CD4-positive, alpha-beta T cell (primary cell): ENCODE data around the gene ETAA1. TPM values are rescaled to one million over a fixed set of nuclear protein-coding genes. Genes with fewer than 3 reads are reported as not detected.

ENCODE experiments used
- ATAC-seq: fragments of 200-7000 bp; cut with Tn5 transposase; one replicate; pipeline ENCODE4 v1.10.0; 2022; ENCODE audit warnings: mild to moderate bottlenecking; ENCODE audit not compliant: poor library complexity
- CTCF ChIA-PET: fragments of 350-600 bp; sonication (Branson Sonifier 250); formaldehyde crosslinking; loops from one replicate; lab custom pipeline; 2021; ENCODE audit warnings: antibody characterized with exemption, inconsistent platforms; lab: Charles Lee
- POLR2A ChIA-PET: fragments of 350-600 bp; sonication (Branson Sonifier 250); formaldehyde crosslinking; loops from one replicate; lab custom pipeline; 2021; ENCODE audit warnings: antibody characterized with exemption, inconsistent platforms; lab: Charles Lee
- DNase-seq, 14 experiments: peaks; one replicate each; pipeline ENCODE4 v3.0.0-alpha.2; 2013 to 2020; ENCODE audit warnings: mixed read lengths in 2 of 14
- H3K27ac ChIP-seq, 2 donors: one replicate each; pipeline versions ENCODE4 v1.5.1 to v1.7.0; 2013; ENCODE audit warnings: low read length in 2 of 2, low read depth in 1 of 2, mild to moderate bottlenecking in 1 of 2
- H3K27me3 ChIP-seq, 2 experiments: 1 replicate in 1 of 2; 2 replicates in 1 of 2; pipeline versions ENCODE4 v1.6.1 to v1.7.0; 2013; ENCODE audit warnings: low read length in 2 of 2, control low read depth in 1 of 2, mild to moderate bottlenecking in 1 of 2, moderate library complexity in 1 of 2; ENCODE audit not compliant: insufficient read depth in 2 of 2, control insufficient read depth in 1 of 2
- H3K36me3 ChIP-seq: one replicate; pipeline ENCODE4 v1.6.1; 2013; ENCODE audit warnings: low read length, control low read depth; ENCODE audit not compliant: insufficient read depth
- H3K4me1 ChIP-seq: one replicate; pipeline ENCODE4 v1.6.1; 2013; ENCODE audit warnings: low read length, control low read depth; ENCODE audit not compliant: insufficient read depth
- H3K4me3 ChIP-seq: one replicate; pipeline ENCODE4 v1.5.1; 2013; ENCODE audit warnings: mild to moderate bottlenecking, low read length, moderate library complexity
- H3K9me3 ChIP-seq, 2 experiments: 1 replicate in 1 of 2; 2 replicates in 1 of 2; pipeline versions ENCODE4 v1.6.1 to v1.7.0; 2013; ENCODE audit warnings: low read length in 2 of 2, mild to moderate bottlenecking in 2 of 2, control low read depth in 1 of 2, moderate library complexity in 1 of 2; ENCODE audit not compliant: control insufficient read depth in 1 of 2, insufficient read depth in 1 of 2
- H3K27ac Mint-ChIP-seq: one replicate; pipeline ENCODE4 v1.8.0; 2020; ENCODE audit warnings: mixed read lengths
- H3K27me3 Mint-ChIP-seq: one replicate; pipeline ENCODE4 v1.8.0; 2021; ENCODE audit warnings: mixed read lengths
- H3K36me3 Mint-ChIP-seq: one replicate; pipeline ENCODE4 v1.8.0; 2021; ENCODE audit warnings: low read depth, mixed read lengths
- H3K4me1 Mint-ChIP-seq: one replicate; pipeline ENCODE4 v1.8.0; 2021; ENCODE audit warnings: low read depth, mixed read lengths
- H3K4me3 Mint-ChIP-seq: one replicate; pipeline ENCODE4 v1.8.0; 2020; ENCODE audit warnings: mild to moderate bottlenecking, mixed read lengths
- H3K9me3 Mint-ChIP-seq: one replicate; pipeline ENCODE4 v1.8.0; 2020; ENCODE audit warnings: mixed read lengths
- CTCF ChIP-seq: fragments of 200-600 bp; IDR thresholded peaks from one replicate; pipeline ENCODE4 v1.8.0; 2022; ENCODE audit warnings: antibody characterized with exemption, mild to moderate bottlenecking
- intact Hi-C, 2 experiments: fragments of 100-400 bp; cut with DNase I in 1 of 2; cut with micrococcal nuclease in 1 of 2; formaldehyde crosslinking; loops; one replicate each; pipeline versions ENCODE4 v1.15.1 to v1.9.0; 2023 to 2025; cut with DNase I, micrococcal nuclease
- total RNA-seq, 174 experiments: library from RNA in 2 of 174; stranded (reverse) in 2 of 174; gene quantifications; one replicate each; pipeline ENCODE4 v1.2.3 and lab custom pipeline; 2021 to 2026

The ETAA1 gene
- total RNA-seq, 2 experiments from 2014 or later = 9.6 to 10.4 TPM

GRCh38 chr2:67457699-67458098, 60.6 kb downstream of the ETAA1 start:
- no peak for TF ChIP-seq CTCF
- POLR2A ChIA-PET = no interaction called here
- no peak overlapping the region for H3K27ac ChIP-seq
- H3K27me3 ChIP-seq = no peaks in the 10 kb centered on the region
- no peaks in the 10 kb centered on the region for H3K9me3 Mint-ChIP-seq
- no peak overlapping the region for H3K4me3 ChIP-seq
- H3K4me1 Mint-ChIP-seq = no peaks in the 10 kb centered on the region
- H3K36me3 Mint-ChIP-seq = no peaks in the 10 kb centered on the region
- no peak overlapping the region for H3K4me3 Mint-ChIP-seq
- no peaks in the 10 kb centered on the region for H3K4me1 ChIP-seq
- DNase-seq = no peak
- intact Hi-C loops = no loop called here
- no peak for ATAC-seq
- no peaks in the 10 kb centered on the region for H3K9me3 ChIP-seq
- H3K27me3 Mint-ChIP-seq = peaks cover 10% of the 10 kb centered on the region
- CTCF ChIA-PET = no interaction called here
- no peaks in the 10 kb centered on the region for H3K36me3 ChIP-seq
- H3K27ac Mint-ChIP-seq = no peak overlapping the region

- POLR2A ChIA-PET = no interaction called here
- no peak for DNase-seq
- no peaks in the 10 kb centered on the region for H3K9me3 ChIP-seq
- Mint-ChIP-seq H3K4me3 (no peak overlapping the region), H3K27me3 (peaks cover 14% of the 10 kb centered on the region), H3K4me1 (no peaks in the 10 kb centered on the region), H3K36me3 (no peaks in the 10 kb centered on the region), H3K27ac (no peak overlapping the region), H3K9me3 (no peaks in the 10 kb centered on the region)
- CTCF ChIA-PET = no interaction called here
- H3K4me3 ChIP-seq = no peak overlapping the region
- intact Hi-C loops = loop anchor here in 1 of 2 experiments (10.0 kb wide), 1 partner anchor 275 kb away; no protein-coding TSS in a partner anchor
- no peak for TF ChIP-seq CTCF
- no peaks in the 10 kb centered on the region for H3K4me1 ChIP-seq
- H3K27ac ChIP-seq = no peak overlapping the region
- H3K27me3 ChIP-seq = no peaks in the 10 kb centered on the region
- no peak for ATAC-seq
- H3K36me3 ChIP-seq = no peaks in the 10 kb centered on the region
Measured at GRCh38 chr2:67459761-67460160, 62.6 kb downstream of the ETAA1 start.
